Hepatocyte (in vitro differentiated cells): Measurements from ENCODE around the gene VGLL2.

Source experiments
- CTCF ChIP-seq: fragments of 200-600 bp; sonication (generic); IDR thresholded peaks from 2 replicates; pipeline ENCODE4 v1.5.1; 2016; ENCODE audit warnings: antibody characterized with exemption, mild to moderate bottlenecking; ENCODE audit not compliant: poor library complexity
- EZH2 ChIP-seq: fragments of 200-600 bp; sonication (generic); IDR thresholded peaks from 2 replicates; pipeline ENCODE4 v1.6.1; 2016; ENCODE audit warnings: antibody characterized with exemption, mild to moderate bottlenecking, borderline replicate concordance

- TF ChIP-seq CTCF (no peak), EZH2 (no peak)
These were observed 7.5 kb downstream of the VGLL2 start for GRCh38 chr6:117272891-117273290.
